Endodermal cell (in vitro differentiated cells): ENCODE data around the gene CCL23. TPM values are rescaled to one million over a fixed set of nuclear protein-coding genes. Genes with fewer than 3 reads are reported as not detected.

ENCODE experiments used
- DNase-seq: peaks from one replicate; pipeline ENCODE4 v3.0.0-alpha.2; 2017
- H3K27ac ChIP-seq: 2 replicates; pipeline ENCODE4 v1.5.1; 2013; ENCODE audit warnings: mild to moderate bottlenecking, low read depth, low read length, moderate library complexity
- H3K27me3 ChIP-seq: 2 replicates; pipeline ENCODE4 v1.6.1; 2013; ENCODE audit warnings: mild to moderate bottlenecking, low read length, moderate library complexity; ENCODE audit not compliant: insufficient read depth, control insufficient read depth, poor library complexity, severe bottlenecking
- H3K36me3 ChIP-seq: 2 replicates; pipeline ENCODE4 v1.7.0; 2013; ENCODE audit warnings: mild to moderate bottlenecking, low read length, moderate library complexity; ENCODE audit not compliant: control insufficient read depth, insufficient read depth
- H3K4me1 ChIP-seq: one replicate; pipeline ENCODE4 v1.7.0; 2013; ENCODE audit warnings: low read length; ENCODE audit not compliant: control insufficient read depth, insufficient read depth
- H3K4me3 ChIP-seq: 2 replicates; pipeline ENCODE4 v1.5.1; 2013; ENCODE audit warnings: mild to moderate bottlenecking, low read length, moderate library complexity
- H3K9ac ChIP-seq: 2 replicates; pipeline ENCODE4 v1.6.1; 2013; ENCODE audit warnings: mild to moderate bottlenecking, low read length, moderate library complexity; ENCODE audit not compliant: poor library complexity, severe bottlenecking; ENCODE audit errors: extremely low read depth
- H3K9me3 ChIP-seq: 2 replicates; pipeline ENCODE4 v1.6.1; 2013; ENCODE audit warnings: mild to moderate bottlenecking, low read length, moderate library complexity; ENCODE audit not compliant: control insufficient read depth
- H3K27ac Mint-ChIP-seq: 2 replicates; pipeline ENCODE4 v1.8.0; 2020; ENCODE audit warnings: mixed read lengths
- H3K27me3 Mint-ChIP-seq: 2 replicates; pipeline ENCODE4 v1.8.0; 2021; ENCODE audit warnings: mild to moderate bottlenecking, mixed read lengths; ENCODE audit not compliant: insufficient read depth
- H3K36me3 Mint-ChIP-seq: 2 replicates; pipeline ENCODE4 v1.8.0; 2020; ENCODE audit warnings: low read depth, mixed read lengths
- H3K4me1 Mint-ChIP-seq: 2 replicates; pipeline ENCODE4 v1.8.0; 2020; ENCODE audit warnings: mixed read lengths
- H3K4me3 Mint-ChIP-seq: 2 replicates; pipeline ENCODE4 v1.8.0; 2020; ENCODE audit warnings: mild to moderate bottlenecking, moderate library complexity, mixed read lengths
- H3K9me3 Mint-ChIP-seq: 2 replicates; pipeline ENCODE4 v1.8.0; 2020; ENCODE audit warnings: mild to moderate bottlenecking, mixed read lengths
- WGBS, 2 experiments: methylation state at CpG; one replicate each; pipeline versions ENCODE4 v1.1.5 to v1.1.7; 2013; ENCODE audit warnings: missing lambda C conversion rate in 2 of 2, mixed read lengths in 1 of 2; ENCODE audit not compliant: insufficient coverage in 1 of 2, insufficient read length in 1 of 2; 5-methylcytosine and 5-hydroxymethylcytosine counted together
- total RNA-seq, 2 donors: library from RNA; stranded (reverse); fragmentation: NEBNext Ultra II Directional in 1 of 2; extraction: Animal tissue kit (Norgen Biotek cat#: 25700) in 1 of 2; gene quantifications; 2 replicates in 1 of 2; 3 replicates in 1 of 2; pipeline ENCODE4 v1.2.1, GENCODE V29; 2021
- TF ChIP-seq, protein P1 (sequence below): fragments of 200-600 bp; sonication (generic); conservative IDR thresholded peaks from 2 replicates; pipeline ENCODE4 v1.5.0; 2021; ENCODE audit warnings: antibody characterized with exemption, mild to moderate bottlenecking

CCL23 gene
- total RNA-seq, 2 donors from 2014 or later, result not detected

DNA sequence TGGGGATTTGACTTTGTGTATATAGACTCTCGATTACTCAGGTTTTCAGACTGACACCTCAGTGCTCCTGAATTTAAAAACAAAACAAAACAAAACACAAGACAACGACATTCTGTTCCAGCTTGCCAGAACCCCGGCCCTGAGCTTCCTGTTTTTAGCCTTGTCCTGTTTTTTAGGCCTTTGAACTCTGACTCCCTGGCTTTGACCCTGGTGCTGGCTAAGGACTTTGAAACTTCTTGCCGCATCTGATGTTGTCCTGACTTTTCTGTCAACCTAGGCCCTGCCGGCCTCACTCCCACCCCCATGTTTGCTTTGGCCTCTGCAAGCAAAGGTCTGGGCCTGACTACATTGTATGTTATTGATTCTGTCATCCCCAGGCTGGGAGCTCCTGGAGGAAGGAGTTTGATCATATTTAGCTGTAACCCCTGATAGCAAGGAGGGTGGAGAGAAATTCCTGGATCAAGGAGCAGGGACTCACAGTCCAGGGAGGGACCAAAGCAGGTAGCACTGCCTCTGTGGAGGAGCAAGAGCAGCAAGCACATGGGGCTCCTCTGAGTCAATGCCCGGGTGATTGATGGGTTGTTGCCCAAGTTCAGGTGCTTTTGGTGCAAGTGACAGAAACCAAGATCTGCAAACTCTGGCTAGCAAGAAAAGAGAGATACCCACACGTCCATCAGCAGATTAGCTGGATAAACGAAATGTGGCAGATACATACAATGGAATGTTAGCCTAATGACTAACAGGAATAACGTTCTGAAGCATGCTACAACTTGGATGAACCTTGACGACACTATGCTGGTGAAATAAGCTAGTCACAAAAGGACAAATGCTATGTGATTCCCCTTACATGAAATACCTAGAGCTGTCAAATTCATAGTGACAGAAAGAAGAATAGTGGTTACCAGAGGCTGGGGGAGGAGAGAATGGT lies 44.2 kb downstream of the CCL23 start:
- Mint-ChIP-seq H3K4me1 (peaks cover 24% of the 10 kb centered on the region), H3K4me3 (no peak overlapping the region), H3K9me3 (no peaks in the 10 kb centered on the region), H3K36me3 (no peaks in the 10 kb centered on the region), H3K27ac (peak overlapping the region; percentile 14), H3K27me3 (no peaks in the 10 kb centered on the region)
- TF ChIP-seq, protein P1, sequence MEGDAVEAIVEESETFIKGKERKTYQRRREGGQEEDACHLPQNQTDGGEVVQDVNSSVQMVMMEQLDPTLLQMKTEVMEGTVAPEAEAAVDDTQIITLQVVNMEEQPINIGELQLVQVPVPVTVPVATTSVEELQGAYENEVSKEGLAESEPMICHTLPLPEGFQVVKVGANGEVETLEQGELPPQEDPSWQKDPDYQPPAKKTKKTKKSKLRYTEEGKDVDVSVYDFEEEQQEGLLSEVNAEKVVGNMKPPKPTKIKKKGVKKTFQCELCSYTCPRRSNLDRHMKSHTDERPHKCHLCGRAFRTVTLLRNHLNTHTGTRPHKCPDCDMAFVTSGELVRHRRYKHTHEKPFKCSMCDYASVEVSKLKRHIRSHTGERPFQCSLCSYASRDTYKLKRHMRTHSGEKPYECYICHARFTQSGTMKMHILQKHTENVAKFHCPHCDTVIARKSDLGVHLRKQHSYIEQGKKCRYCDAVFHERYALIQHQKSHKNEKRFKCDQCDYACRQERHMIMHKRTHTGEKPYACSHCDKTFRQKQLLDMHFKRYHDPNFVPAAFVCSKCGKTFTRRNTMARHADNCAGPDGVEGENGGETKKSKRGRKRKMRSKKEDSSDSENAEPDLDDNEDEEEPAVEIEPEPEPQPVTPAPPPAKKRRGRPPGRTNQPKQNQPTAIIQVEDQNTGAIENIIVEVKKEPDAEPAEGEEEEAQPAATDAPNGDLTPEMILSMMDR, result no peak
- Histone ChIP-seq H3K27ac (no peak overlapping the region), H3K27me3 (no peaks in the 10 kb centered on the region), H3K9ac (no peak overlapping the region), H3K36me3 (no peaks in the 10 kb centered on the region), H3K9me3 (no peaks in the 10 kb centered on the region), H3K4me3 (no peak overlapping the region), H3K4me1 (peaks cover 4% of the 10 kb centered on the region)
- WGBS, 2 experiments, result 85 to 90% methylated on average over 9 of the region's 10 CpGs
- DNase-seq, result no peak

DNA sequence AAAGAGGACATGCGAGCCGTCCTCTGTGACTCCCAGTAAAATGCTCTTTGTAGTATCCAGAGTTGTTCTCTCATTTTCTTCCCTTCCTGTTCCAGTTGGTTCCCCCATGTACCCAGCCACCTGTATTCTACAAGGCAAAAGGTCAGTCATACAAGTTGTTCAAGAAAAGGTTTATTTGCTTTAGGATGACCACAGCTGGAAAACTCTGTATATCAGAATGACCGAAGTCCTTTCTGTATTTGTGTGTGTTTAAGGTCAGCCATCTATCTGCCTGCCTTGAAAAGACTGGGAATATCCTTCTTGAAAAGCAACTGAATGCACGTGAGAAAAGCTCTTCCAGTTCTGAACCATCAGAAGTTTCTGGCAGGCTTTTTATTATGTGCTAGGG lies 44.8 kb downstream of the CCL23 start:
- Histone ChIP-seq H3K27ac (no peak overlapping the region), H3K4me1 (peaks cover 4% of the 10 kb centered on the region), H3K4me3 (no peak overlapping the region), H3K9me3 (no peaks in the 10 kb centered on the region), H3K27me3 (no peaks in the 10 kb centered on the region), H3K36me3 (no peaks in the 10 kb centered on the region), H3K9ac (no peak overlapping the region)
- no peaks in the 10 kb centered on the region for H3K27me3 Mint-ChIP-seq
- H3K9me3 Mint-ChIP-seq, result no peaks in the 10 kb centered on the region
- no peaks in the 10 kb centered on the region for H3K36me3 Mint-ChIP-seq
- TF ChIP-seq, protein P1, result no peak
- peak overlapping the region; percentile 14 for H3K27ac Mint-ChIP-seq
- H3K4me1 Mint-ChIP-seq, result peaks cover 24% of the 10 kb centered on the region
- 92 to 96% methylated on average over 2 to 4 of the region's 4 CpGs for WGBS, 2 experiments
- H3K4me3 Mint-ChIP-seq, result no peak overlapping the region
- no peak for DNase-seq

DNA sequence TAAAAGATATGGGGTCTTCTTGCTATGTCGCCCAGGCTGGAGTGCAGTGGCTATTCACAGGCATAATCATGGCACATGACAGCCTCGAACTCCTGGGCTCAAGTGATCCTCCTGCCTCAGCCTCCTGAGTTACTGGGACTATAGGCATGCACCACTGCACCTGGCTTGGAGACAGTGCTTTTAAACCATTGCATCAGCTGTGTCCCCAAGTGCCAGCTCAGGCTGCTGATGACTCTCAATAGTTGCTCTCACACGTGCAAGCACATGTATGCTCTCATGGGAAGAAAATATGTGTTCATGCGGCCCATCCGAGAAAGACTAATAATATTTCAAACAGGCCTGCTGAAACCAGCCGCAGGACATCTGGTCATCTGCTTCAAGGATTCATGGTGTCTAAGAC lies 45.2 kb downstream of the CCL23 start:
- 93 to 96% methylated on average over 6 of the region's 6 CpGs for WGBS, 2 experiments
- no peaks in the 10 kb centered on the region for H3K27me3 ChIP-seq
- no peak overlapping the region for H3K9ac ChIP-seq
- no peaks in the 10 kb centered on the region for H3K36me3 ChIP-seq
- H3K4me1 Mint-ChIP-seq, result peaks cover 24% of the 10 kb centered on the region
- no peak overlapping the region for H3K4me3 Mint-ChIP-seq
- H3K27me3 Mint-ChIP-seq, result no peaks in the 10 kb centered on the region
- no peaks in the 10 kb centered on the region for H3K9me3 Mint-ChIP-seq
- peaks cover 4% of the 10 kb centered on the region for H3K4me1 ChIP-seq
- H3K4me3 ChIP-seq, result no peak overlapping the region
- no peak overlapping the region for H3K27ac Mint-ChIP-seq
- H3K36me3 Mint-ChIP-seq, result no peaks in the 10 kb centered on the region
- H3K27ac ChIP-seq, result no peak overlapping the region
- DNase-seq, result no peak
- TF ChIP-seq, protein P1, result no peak
- H3K9me3 ChIP-seq, result no peaks in the 10 kb centered on the region
